Sigmoid colon (tissue), 4 donors: Measurements from ENCODE around the gene PRKCA.

ENCODE experiments used
- EP300 ChIP-seq, 4 donors: sonication (generic); formaldehyde crosslinking; IDR thresholded peaks; one replicate each; pipeline ENCODE4 v1.6.1; 2017; ENCODE audit warnings: antibody characterized with exemption in 4 of 4
- POLR2A ChIP-seq, 2 donors: fragments of 450-650 bp; IDR thresholded peaks; one replicate each; pipeline ENCODE4 v1.6.1; 2016; ENCODE audit warnings: antibody characterized with exemption in 2 of 2, mild to moderate bottlenecking in 2 of 2, moderate library complexity in 2 of 2
- TF ChIP-seq, protein P1 (sequence below), 4 experiments: fragments of 450-650 bp in 3 of 4; fragments of 200-600 bp in 1 of 4; IDR thresholded peaks; one replicate each; pipeline ENCODE4 v1.5.1; 2016 to 2019; ENCODE audit warnings: antibody characterized with exemption in 4 of 4, mild to moderate bottlenecking in 3 of 4, moderate library complexity in 2 of 4

DNA sequence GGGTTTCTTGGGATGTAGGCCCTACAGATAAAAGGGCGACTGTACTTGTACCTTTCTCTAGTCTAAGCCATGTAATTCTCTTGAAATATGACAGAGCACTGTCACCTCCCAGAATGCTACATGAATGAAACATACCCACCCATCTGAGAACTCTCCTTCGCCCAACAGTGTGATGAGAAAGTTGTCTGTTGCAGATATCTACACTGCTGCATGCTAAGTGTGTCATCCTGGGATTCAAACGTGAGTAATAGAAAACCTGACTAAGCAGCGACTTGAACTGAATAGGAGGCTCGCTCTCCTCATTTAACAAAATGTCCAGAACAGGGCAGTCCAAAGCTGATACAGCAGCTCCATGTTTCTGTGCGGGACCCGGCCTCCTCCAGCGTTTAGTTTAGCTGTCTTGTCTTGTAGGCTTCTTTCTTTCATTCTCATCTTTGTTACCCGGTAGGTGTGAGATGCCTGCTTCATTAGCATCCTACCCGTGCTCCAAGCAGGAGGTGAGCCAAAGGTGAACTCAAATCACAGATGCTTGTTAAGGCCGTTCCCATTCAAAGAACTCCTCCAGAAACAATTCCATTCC, 211.9 kb downstream of the PRKCA start:
- TF ChIP-seq POLR2A (IDR thresholded peaks at IDR 0.05): no peak
- no peak for TF ChIP-seq EP300 (IDR thresholded peaks at IDR 0.05)
- TF ChIP-seq, protein P1, sequence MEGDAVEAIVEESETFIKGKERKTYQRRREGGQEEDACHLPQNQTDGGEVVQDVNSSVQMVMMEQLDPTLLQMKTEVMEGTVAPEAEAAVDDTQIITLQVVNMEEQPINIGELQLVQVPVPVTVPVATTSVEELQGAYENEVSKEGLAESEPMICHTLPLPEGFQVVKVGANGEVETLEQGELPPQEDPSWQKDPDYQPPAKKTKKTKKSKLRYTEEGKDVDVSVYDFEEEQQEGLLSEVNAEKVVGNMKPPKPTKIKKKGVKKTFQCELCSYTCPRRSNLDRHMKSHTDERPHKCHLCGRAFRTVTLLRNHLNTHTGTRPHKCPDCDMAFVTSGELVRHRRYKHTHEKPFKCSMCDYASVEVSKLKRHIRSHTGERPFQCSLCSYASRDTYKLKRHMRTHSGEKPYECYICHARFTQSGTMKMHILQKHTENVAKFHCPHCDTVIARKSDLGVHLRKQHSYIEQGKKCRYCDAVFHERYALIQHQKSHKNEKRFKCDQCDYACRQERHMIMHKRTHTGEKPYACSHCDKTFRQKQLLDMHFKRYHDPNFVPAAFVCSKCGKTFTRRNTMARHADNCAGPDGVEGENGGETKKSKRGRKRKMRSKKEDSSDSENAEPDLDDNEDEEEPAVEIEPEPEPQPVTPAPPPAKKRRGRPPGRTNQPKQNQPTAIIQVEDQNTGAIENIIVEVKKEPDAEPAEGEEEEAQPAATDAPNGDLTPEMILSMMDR (IDR thresholded peaks at IDR 0.05): no peak
